HepG2 (cell line): ENCODE results near the gene AQP7. TPM values are rescaled to one million over a fixed set of nuclear protein-coding genes. Genes with fewer than 3 reads are reported as not detected.

Experiments used
- AKAP8 ChIP-seq: sonication (generic); formaldehyde crosslinking; IDR thresholded peaks from 2 replicates; pipeline ENCODE4 v1.5.1; 2020; ENCODE audit warnings: mild to moderate bottlenecking, missing genetic modification reagents
- HINFP ChIP-seq: sonication (generic); formaldehyde crosslinking; IDR thresholded peaks from 2 replicates; pipeline ENCODE4 v1.4.0; 2020; ENCODE audit warnings: low read depth, mild to moderate bottlenecking, missing genetic modification reagents
- HIVEP1 ChIP-seq: sonication (generic); formaldehyde crosslinking; IDR thresholded peaks from 2 replicates; pipeline ENCODE4 v1.4.0; 2020; ENCODE audit warnings: mild to moderate bottlenecking, missing genetic modification reagents
- HOXD1 ChIP-seq: sonication (generic); formaldehyde crosslinking; IDR thresholded peaks from 2 replicates; pipeline ENCODE4 v1.5.0; 2020; ENCODE audit warnings: missing genetic modification reagents
- KLF11 ChIP-seq: IDR thresholded peaks from 2 replicates; pipeline ENCODE4 v1.6.1; 2016; ENCODE audit warnings: missing compliant biosample characterization
- RCOR2 ChIP-seq: IDR thresholded peaks from 2 replicates; pipeline ENCODE4 v1.6.1; 2016; ENCODE audit warnings: missing biosample characterization, missing genetic modification reagents
- STAT5B ChIP-seq: sonication (generic); formaldehyde crosslinking; IDR thresholded peaks from 2 replicates; pipeline ENCODE4 v1.4.0; 2020; ENCODE audit warnings: missing genetic modification reagents
- ZC3H13 ChIP-seq: sonication (generic); formaldehyde crosslinking; IDR thresholded peaks from 2 replicates; pipeline ENCODE4 v1.8.1; 2023; ENCODE audit warnings: mild to moderate bottlenecking, missing genetic modification reagents, moderate library complexity
- ZNF331 ChIP-seq: sonication (generic); formaldehyde crosslinking; IDR thresholded peaks from 2 replicates; pipeline ENCODE4 v1.4.0; 2020; ENCODE audit warnings: missing genetic modification reagents
- ZNF407 ChIP-seq: sonication (generic); formaldehyde crosslinking; IDR thresholded peaks from one replicate; pipeline ENCODE4 v1.5.1; 2020; ENCODE audit warnings: mild to moderate bottlenecking, missing genetic modification reagents; ENCODE audit errors: not compliant biosample characterization
- ZNF687 ChIP-seq: sonication (generic); formaldehyde crosslinking; IDR thresholded peaks from 2 replicates; pipeline ENCODE4 v1.5.1; 2020; ENCODE audit warnings: mild to moderate bottlenecking, missing genetic modification reagents, moderate library complexity
- polyA plus RNA-seq, 8 experiments: library from polyadenylated mRNA; depleted of rRNA in 3 of 8; stranded (reverse) in 7 of 8; unstranded in 1 of 8; fragments of >200 nt; fragmentation: Illumina TruSeq in 4 of 8; extraction: Trizol in 4 of 8; gene quantifications; 2 replicates each; pipeline versions ENCODE4 v1.2.1 to v1.2.3, GENCODE V29; 2011 to 2016; ENCODE audit warnings: low read depth in 4 of 8, missing spikeins in 1 of 8, mixed read lengths in 1 of 8; ENCODE audit not compliant: insufficient read depth in 1 of 8
- total RNA-seq, 5 experiments: library from RNA; depleted of rRNA; stranded (reverse); fragments of >200 nt; fragmentation: Illumina TruSeq; extraction: Trizol; gene quantifications; 2 replicates each; pipeline ENCODE4 v1.2.3, GENCODE V29; 2016; ENCODE audit warnings: low read depth in 1 of 5

AQP7 gene
- total and polyA plus RNA-seq, 2 of the 13 experiments (the other 11 are each of a cell fraction or from before 2014, with no cell fraction given), result 1.9 to 2.1 TPM

GRCh38 chr9:33415501-33416038, 13.2 kb upstream of the AQP7 start (continued):
- peak; percentile 88; the same call in 1 of the 2 replicates for TF ChIP-seq HINFP (CRISPR knock-in tag)
- peak; percentile 95 for TF ChIP-seq RCOR2 (CRISPR knock-in tag)
- peak; percentile 94 for TF ChIP-seq ZNF331 (CRISPR knock-in tag)
- peak; percentile 89; the same call in 1 of the 2 replicates for TF ChIP-seq ZC3H13 (CRISPR knock-in tag)
- TF ChIP-seq ZNF407, result peak; percentile 29
- TF ChIP-seq HOXD1 (CRISPR knock-in tag), result peak; percentile 91
- TF ChIP-seq AKAP8 (CRISPR knock-in tag), result peak; percentile 84
- TF ChIP-seq KLF11 (CRISPR knock-in tag), result 0 out of 2 replicates have a peak, but pooled peaks have one; percentile 78
- peak; percentile 86 for TF ChIP-seq ZNF687 (CRISPR knock-in tag)
- peak; percentile 86; the same call in 1 of the 2 replicates for TF ChIP-seq STAT5B (CRISPR knock-in tag)
- TF ChIP-seq HIVEP1 (CRISPR knock-in tag), result peak; percentile 87; the same call in 1 of the 2 replicates
- TF ChIP-seq, all 625 proteins: peak for 367
